GM12892 (cell line): Measurements from ENCODE around the gene PLA2G4E.

Experiments used
- POLR2A ChIP-seq: IDR thresholded peaks from 2 replicates; pipeline ENCODE4 v1.6.1; 2011; ENCODE audit warnings: low read depth, low read length, control low read depth
- POLR2AphosphoS5 ChIP-seq: IDR thresholded peaks from 2 replicates; pipeline ENCODE4 v1.6.1; 2011; ENCODE audit warnings: low read depth, low read length, control low read depth
- TAF1 ChIP-seq: IDR thresholded peaks from 2 replicates; pipeline ENCODE4 v1.6.1; 2011; ENCODE audit warnings: low read depth, mild to moderate bottlenecking, control low read depth, low read length, borderline replicate concordance

DNA sequence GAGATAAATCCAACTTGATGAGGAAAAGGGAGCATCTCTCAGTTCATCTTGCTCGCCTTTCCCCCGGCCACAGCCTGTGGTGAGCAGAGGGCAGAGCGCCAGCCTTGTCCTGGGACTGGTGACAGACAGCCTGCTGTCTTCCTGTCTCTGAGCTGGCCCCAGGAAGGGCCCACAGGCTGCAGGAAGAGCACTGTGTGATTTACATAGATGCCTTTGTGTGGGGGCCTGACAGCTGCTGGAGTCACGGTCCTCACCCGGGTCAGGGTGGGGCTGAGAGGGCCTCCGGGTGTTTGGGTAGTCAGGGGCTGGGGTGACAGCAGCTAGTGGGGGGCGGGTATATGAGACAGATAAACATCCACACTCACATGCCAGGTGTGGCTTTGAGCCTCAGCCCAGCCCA is 44.2 kb upstream of the PLA2G4E start:
- no peak for TF ChIP-seq TAF1
- TF ChIP-seq POLR2A: no peak
- no peak for TF ChIP-seq POLR2AphosphoS5
